DMS114 treated with DMSO at 0.1 percent for 48 hours (cell line): ENCODE data around the gene FGGY.
"Not testable (repeated sequence)": the region's sequence is repeated elsewhere in the genome, so short reads cannot be mapped to it uniquely, and the experiment has no call there.

Experiments used
- DNase-seq: peaks from one replicate; lab custom pipeline; 2025; ENCODE audit not compliant: unreplicated experiment; lab: John Stamatoyannopoulos, UW

FGGY gene

DNA sequence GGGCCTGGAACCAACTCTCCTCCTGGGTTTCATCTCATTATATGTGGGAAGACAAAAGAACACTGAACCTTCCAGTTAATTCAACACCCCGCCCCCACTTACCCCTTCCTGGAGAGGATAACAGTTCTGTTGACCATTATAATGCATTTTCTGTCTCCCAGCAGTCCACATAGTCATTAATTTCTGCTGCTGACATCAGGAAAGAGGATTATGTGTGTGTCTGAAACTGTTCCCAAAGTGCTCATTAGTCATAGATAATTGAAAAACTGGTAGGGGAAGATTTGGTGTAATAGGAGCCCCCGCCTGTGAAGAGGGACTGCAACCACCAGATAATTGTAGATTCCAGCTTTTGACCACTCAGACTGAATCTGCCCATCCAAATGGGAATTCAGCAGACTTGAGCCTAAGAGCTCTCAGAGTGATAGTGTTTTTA lies 208.7 kb downstream of the FGGY start:
- no peak for DNase-seq

- DNase-seq = no peak
Observed at GRCh38 chr1:59506952-59507351, 210.1 kb downstream of the FGGY start.

- no peak for DNase-seq
Observed at GRCh38 chr1:59509341-59509875, 212.5 kb downstream of the FGGY start.

GRCh38 chr1:59510249-59510648 lies 213.4 kb downstream of the FGGY start:
- DNase-seq = no peak

- DNase-seq = no peak
Observed at GRCh38 chr1:59511476-59512465, 214.9 kb downstream of the FGGY start.

- DNase-seq = no peak
Observed at GRCh38 chr1:59512702-59513101, 215.8 kb downstream of the FGGY start.

- DNase-seq = no peak
Observed at GRCh38 chr1:59514061-59514909, 217.4 kb downstream of the FGGY start.

DNA sequence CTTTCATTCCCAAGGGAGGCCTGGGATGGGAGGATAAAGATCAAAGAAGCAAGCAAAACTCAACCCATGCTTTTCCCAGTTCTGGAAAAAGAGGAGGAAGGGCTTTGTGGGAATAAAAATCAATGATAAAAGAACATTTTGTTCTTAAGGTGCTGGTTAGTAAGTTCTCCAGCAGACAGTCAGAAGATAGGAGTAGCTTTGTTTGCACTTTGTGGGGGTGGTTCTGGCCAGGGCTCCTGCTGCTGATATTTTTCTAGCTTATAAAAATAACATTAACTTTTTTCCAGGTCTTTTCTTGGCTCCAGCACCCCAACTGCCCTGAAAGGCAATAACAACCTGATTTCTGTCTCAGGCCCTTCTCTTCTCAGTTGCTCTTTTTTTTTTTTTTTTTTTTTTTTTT lies 220.0 kb downstream of the FGGY start:
- DNase-seq = no peak

DNA sequence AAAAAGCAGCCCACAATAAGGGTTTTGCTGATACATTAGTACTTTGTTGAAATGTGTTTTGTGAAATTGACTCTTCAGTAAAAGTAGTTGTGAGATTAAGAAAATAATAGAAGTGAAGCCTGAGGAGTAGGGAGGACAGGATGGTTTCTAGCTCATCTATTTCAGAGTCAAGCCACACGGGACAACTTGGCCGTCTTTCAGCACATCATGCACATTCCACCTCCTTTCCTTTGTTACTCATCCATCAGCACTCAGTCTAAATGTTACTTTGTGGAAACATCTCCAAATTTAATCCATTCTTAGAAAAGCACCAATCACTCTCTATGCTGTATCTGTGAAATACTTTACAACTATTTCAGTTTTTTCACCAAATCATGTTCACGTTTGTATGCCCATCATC lies 223.3 kb downstream of the FGGY start:
- no peak for DNase-seq

- no peak for DNase-seq
Observed at GRCh38 chr1:59520827-59521418, 224.0 kb downstream of the FGGY start.

- no peak for DNase-seq
Observed at GRCh38 chr1:59521456-59521855, 224.6 kb downstream of the FGGY start.

DNA sequence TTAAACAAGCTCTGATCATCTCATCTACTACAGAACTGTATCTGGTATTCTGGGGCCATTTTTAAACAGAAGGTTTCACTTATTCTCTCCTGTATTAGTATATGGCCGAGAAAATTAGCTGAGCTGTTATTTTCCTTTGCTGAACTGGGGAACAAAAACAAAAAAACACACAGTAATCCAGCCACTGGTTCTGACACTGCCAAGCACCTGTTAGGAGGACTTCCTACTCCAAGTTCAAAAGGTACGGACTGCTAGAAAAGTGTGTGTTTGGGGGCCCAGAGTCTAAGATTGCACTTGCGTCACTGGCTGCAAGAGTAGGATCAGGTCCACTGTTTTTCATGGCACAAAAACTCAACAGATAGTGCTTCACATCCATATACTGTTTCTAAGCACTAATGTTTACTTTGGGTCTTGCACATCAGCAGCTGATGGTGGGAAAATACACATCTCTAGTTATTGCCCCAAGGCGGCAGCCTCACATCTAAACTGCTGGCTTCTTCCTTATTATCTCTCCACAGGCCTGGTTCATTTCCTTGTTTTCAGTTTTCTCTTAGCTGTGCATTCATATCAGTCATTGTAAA lies 226.1 kb downstream of the FGGY start:
- no peak for DNase-seq

GRCh38 chr1:59523745-59524450 lies 227.0 kb downstream of the FGGY start:
- no peak for DNase-seq

- DNase-seq = no peak
Observed at GRCh38 chr1:59526240-59526639, 229.3 kb downstream of the FGGY start.

- no peak for DNase-seq
Observed at GRCh38 chr1:59528471-59528870, 231.6 kb downstream of the FGGY start.

DNA sequence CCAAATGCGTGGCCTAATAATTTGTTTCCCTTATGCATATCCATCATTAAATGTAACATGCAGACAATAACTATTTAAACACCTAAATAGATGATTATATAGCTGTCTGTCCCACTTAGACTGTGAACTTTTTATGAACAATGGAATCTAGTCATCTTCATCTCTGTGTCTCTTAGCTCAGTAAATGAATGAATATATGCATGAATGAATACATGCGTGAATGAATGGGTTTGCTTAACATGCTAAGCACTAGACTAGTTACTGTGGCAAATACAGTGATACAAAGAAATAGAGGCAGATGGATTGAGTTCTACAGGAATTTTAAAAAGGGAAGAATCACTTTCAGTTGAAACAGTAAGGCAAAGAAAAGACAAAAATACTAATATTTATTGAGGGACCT lies 232.0 kb downstream of the FGGY start:
- no peak for DNase-seq

DNA sequence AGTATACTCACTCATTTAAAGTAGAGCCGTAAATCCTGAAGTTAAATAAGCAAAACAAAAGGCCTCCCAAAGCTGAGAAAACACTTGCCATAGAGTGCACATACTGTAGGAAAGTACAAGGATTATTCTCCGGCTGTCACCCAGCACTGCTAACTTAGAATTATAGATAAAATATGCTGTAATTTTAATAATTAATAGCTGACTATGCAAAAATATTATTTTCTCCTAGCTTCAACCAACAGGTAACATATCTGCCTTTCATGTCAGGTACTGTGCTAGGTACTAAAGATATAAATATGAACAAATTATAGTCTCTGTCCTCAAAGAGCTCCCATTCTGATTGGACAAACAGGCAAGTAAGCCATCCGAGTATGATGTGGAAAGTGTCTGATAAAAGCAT lies 233.2 kb downstream of the FGGY start:
- no peak for DNase-seq

- DNase-seq = no peak
Observed at GRCh38 chr1:59532102-59532501, 235.2 kb downstream of the FGGY start.

GRCh38 chr1:59538476-59538875 lies 241.6 kb downstream of the FGGY start:
- DNase-seq = not testable (repeated sequence)
